ENCODE results near the gene APOBEC3A.
"Not testable (repeated sequence)": the region's sequence is repeated elsewhere in the genome, so short reads cannot be mapped to it uniquely, and the experiment has no call there.

APOBEC3A gene

GRCh38 chr22:38981992-38982927, 24.9 kb downstream of the APOBEC3A start, which contains the start of gene APOBEC3B:
APOBEC3B (plus strand) TSS chr22:38982347; CDS start chr22:38982454, 107 bp downstream.
- DNase-seq: peak; percentile 99

- no peak for DNase-seq
Measured at GRCh38 chr22:38984224-38984623, 26.8 kb downstream of the APOBEC3A start.

GRCh38 chr22:38984784-38985757, 27.7 kb downstream of the APOBEC3A start:
- peak; percentile 46 for DNase-seq

GRCh38 chr22:38986629-38987028, 29.2 kb downstream of the APOBEC3A start:
- DNase-seq: no peak

GRCh38 chr22:38987171-38987895, 29.9 kb downstream of the APOBEC3A start:
- DNase-seq: no peak

- no peak for DNase-seq
Measured at GRCh38 chr22:38989466-38989865, 32.1 kb downstream of the APOBEC3A start.

- DNase-seq: not testable (repeated sequence)
Measured at GRCh38 chr22:38992871-38993371, 35.5 kb downstream of the APOBEC3A start.

GRCh38 chr22:38996105-38996504, 38.7 kb downstream of the APOBEC3A start:
- DNase-seq: no peak

GRCh38 chr22:38997518-38997917, 40.1 kb downstream of the APOBEC3A start:
- DNase-seq: no peak

- peak; percentile 89 for DNase-seq
Measured at GRCh38 chr22:39003165-39003638, 45.8 kb downstream of the APOBEC3A start.

GRCh38 chr22:39007177-39007576, 49.8 kb downstream of the APOBEC3A start:
- DNase-seq: no peak

GRCh38 chr22:39008271-39008850, 51.0 kb downstream of the APOBEC3A start:
- not testable (repeated sequence) for DNase-seq

GRCh38 chr22:39010946-39011345, 53.5 kb downstream of the APOBEC3A start:
- no peak for DNase-seq

All from inflammatory macrophage treated with lipopolysaccharide for 4 hours (primary cell).